ENCODE results near the gene CD302. TPM values are rescaled to one million over a fixed set of nuclear protein-coding genes. Genes with fewer than 3 reads are reported as not detected.

CD302 gene
- total RNA-seq, 2 experiments from 2014 or later: 0.47 to 0.57 TPM

GRCh38 chr2:159811232-159811631 lies 13.2 kb upstream of the CD302 start:
- intact Hi-C loops (cut with DNase I, micrococcal nuclease): no loop called here
- no peaks in the 10 kb centered on the region for H3K4me1 Mint-ChIP-seq
- CTCF ChIA-PET: interaction anchor here (0.7 kb wide), 1 partner anchor 32 kb away, joined by 4 read pairs; no protein-coding TSS in a partner anchor

GRCh38 chr2:159808032-159808425 lies 10.0 kb upstream of the CD302 start:
- peaks cover 46% of the 10 kb centered on the region for H3K36me3 Mint-ChIP-seq (ENCODE audit: low read depth)
- ATAC-seq: no peak

More at GRCh38 chr2:159811232-159811631, 13.2 kb upstream of the CD302 start:
- Mint-ChIP-seq H3K4me3 (no peak overlapping the region), H3K27me3 (no peaks in the 10 kb centered on the region), H3K9me3 (ENCODE audit: low read depth) (no peaks in the 10 kb centered on the region), H3K36me3 (ENCODE audit: low read depth) (peaks cover 61% of the 10 kb centered on the region), H3K27ac (no peak overlapping the region)
- ATAC-seq: no peak
- POLR2A ChIA-PET: no interaction called here
- DNase-seq: no peak

GRCh38 chr2:159807183-159808031 lies 9.4 kb upstream of the CD302 start:
- H3K36me3 Mint-ChIP-seq (ENCODE audit: low read depth): peaks cover 43% of the 10 kb centered on the region
- no peaks in the 10 kb centered on the region for H3K9me3 Mint-ChIP-seq (ENCODE audit: low read depth)
- ChIA-PET POLR2A (no interaction called here), CTCF (interaction anchor here (0.6 to 3.0 kb wide), 12 partner anchors 9 to 379 kb away, joined by 3 to 9 read pairs (median 3); no protein-coding TSS in a partner anchor)
- H3K4me1 Mint-ChIP-seq: peaks cover 4% of the 10 kb centered on the region
- DNase-seq: peak; percentile 41
- H3K4me3 Mint-ChIP-seq: no peak overlapping the region
- ATAC-seq: no peak
- H3K27ac Mint-ChIP-seq: no peak overlapping the region
- no peaks in the 10 kb centered on the region for H3K27me3 Mint-ChIP-seq
- intact Hi-C loops (cut with DNase I, micrococcal nuclease): loop anchor here (5.0 to 10.0 kb wide), 3 partner anchors 160 to 905 kb away; no protein-coding TSS in a partner anchor

More at GRCh38 chr2:159808032-159808425, 10.0 kb upstream of the CD302 start:
- Mint-ChIP-seq H3K9me3 (ENCODE audit: low read depth) (no peaks in the 10 kb centered on the region), H3K27ac (no peak overlapping the region), H3K4me1 (peaks cover 2% of the 10 kb centered on the region), H3K27me3 (no peaks in the 10 kb centered on the region), H3K4me3 (no peak overlapping the region)
- DNase-seq: no peak
- POLR2A ChIA-PET: no interaction called here
- intact Hi-C loops (cut with DNase I, micrococcal nuclease): loop anchor here (5.0 to 10.0 kb wide), 3 partner anchors 159 to 906 kb away; no protein-coding TSS in a partner anchor
- CTCF ChIA-PET: interaction anchor here (0.7 to 3.0 kb wide), 9 partner anchors 12 to 379 kb away, joined by 3 to 9 read pairs (median 3); no protein-coding TSS in a partner anchor

- no peak overlapping the region for H3K27ac Mint-ChIP-seq
- H3K27me3 Mint-ChIP-seq: peaks cover 4% of the 10 kb centered on the region
- DNase-seq (no peak), ATAC-seq (no peak)
- peaks cover 4% of the 10 kb centered on the region for H3K4me1 Mint-ChIP-seq
- ChIA-PET CTCF (interaction anchor here (1.0 to 1.1 kb wide), 2 partner anchors 12 to 24 kb away, joined by 3 read pairs; no protein-coding TSS in a partner anchor), POLR2A (no interaction called here)
- no peak overlapping the region for H3K4me3 Mint-ChIP-seq
- no peaks in the 10 kb centered on the region for H3K9me3 Mint-ChIP-seq (ENCODE audit: low read depth)
- H3K36me3 Mint-ChIP-seq (ENCODE audit: low read depth): peaks cover 33% of the 10 kb centered on the region
- intact Hi-C loops (cut with DNase I, micrococcal nuclease): loop anchor here (5.0 to 10.0 kb wide), 4 partner anchors 117 to 903 kb away; no protein-coding TSS in a partner anchor
Observed at GRCh38 chr2:159804941-159805340, 6.9 kb upstream of the CD302 start.

GRCh38 chr2:159803235-159803962 lies 5.4 kb upstream of the CD302 start:
- ATAC-seq (peak; percentile 82), DNase-seq (no peak)
- CTCF ChIA-PET: interaction anchor here (0.7 kb wide), 1 partner anchor 48 kb away, joined by 6 read pairs; no protein-coding TSS in a partner anchor
- Mint-ChIP-seq H3K9me3 (ENCODE audit: low read depth) (no peaks in the 10 kb centered on the region), H3K36me3 (ENCODE audit: low read depth) (peaks cover 30% of the 10 kb centered on the region), H3K27me3 (peaks cover 19% of the 10 kb centered on the region), H3K27ac (no peak overlapping the region), H3K4me3 (no peak overlapping the region), H3K4me1 (peaks cover 11% of the 10 kb centered on the region)
- POLR2A ChIA-PET: interaction anchor here (0.6 kb wide), 1 partner anchor 82 kb away, joined by 3 read pairs; no protein-coding TSS in a partner anchor
- intact Hi-C loops (cut with DNase I, micrococcal nuclease): loop anchor here in 1 of 2 experiments (5.0 to 10.0 kb wide), 2 partner anchors 119 to 669 kb away; no protein-coding TSS in a partner anchor

- Mint-ChIP-seq H3K36me3 (ENCODE audit: low read depth) (peaks cover 25% of the 10 kb centered on the region), H3K4me1 (peaks cover 14% of the 10 kb centered on the region), H3K27ac (no peak overlapping the region), H3K9me3 (ENCODE audit: low read depth) (no peaks in the 10 kb centered on the region), H3K27me3 (peaks cover 20% of the 10 kb centered on the region), H3K4me3 (no peak overlapping the region)
- POLR2A ChIA-PET: interaction anchor here (0.6 kb wide), 1 partner anchor 81 kb away, joined by 3 read pairs; no protein-coding TSS in a partner anchor
- intact Hi-C loops (cut with DNase I, micrococcal nuclease): loop anchor here in 1 of 2 experiments (5.0 to 10.0 kb wide), 2 partner anchors 120 to 668 kb away; no protein-coding TSS in a partner anchor
- ATAC-seq (no peak), DNase-seq (no peak)
- CTCF ChIA-PET: interaction anchor here (0.7 kb wide), 1 partner anchor 47 kb away, joined by 6 read pairs; no protein-coding TSS in a partner anchor
Observed at GRCh38 chr2:159802673-159803072, 4.7 kb upstream of the CD302 start.

GRCh38 chr2:159799833-159800232 lies 1.8 kb upstream of the CD302 start:
- ChIA-PET CTCF (interaction anchor here (0.6 kb wide), 1 partner anchor 294 kb away, joined by 6 read pairs; no protein-coding TSS in a partner anchor), POLR2A (no interaction called here)
- H3K4me3 Mint-ChIP-seq: no peak overlapping the region
- peaks cover 30% of the 10 kb centered on the region for H3K27me3 Mint-ChIP-seq
- DNase-seq (no peak), ATAC-seq (no peak)
- intact Hi-C loops (cut with DNase I, micrococcal nuclease): loop anchor here in 1 of 2 experiments (5.0 to 10.0 kb wide), 3 partner anchors 122 to 665 kb away; no protein-coding TSS in a partner anchor
- H3K36me3 Mint-ChIP-seq (ENCODE audit: low read depth): peaks cover 9% of the 10 kb centered on the region
- H3K4me1 Mint-ChIP-seq: peaks cover 19% of the 10 kb centered on the region
- H3K27ac Mint-ChIP-seq: no peak overlapping the region
- no peaks in the 10 kb centered on the region for H3K9me3 Mint-ChIP-seq (ENCODE audit: low read depth)

GRCh38 chr2:159798376-159798725 lies 343 bp upstream of the CD302 start:
- intact Hi-C loops (cut with DNase I, micrococcal nuclease): loop anchor here in 1 of 2 experiments (5.0 kb wide), 1 partner anchor 224 kb away; no protein-coding TSS in a partner anchor
- ATAC-seq (no peak), DNase-seq (no peak)
- peaks cover 9% of the 10 kb centered on the region for H3K36me3 Mint-ChIP-seq (ENCODE audit: low read depth)
- no peak overlapping the region for H3K27ac Mint-ChIP-seq
- H3K4me1 Mint-ChIP-seq: peaks cover 17% of the 10 kb centered on the region
- H3K27me3 Mint-ChIP-seq: peaks cover 30% of the 10 kb centered on the region
- POLR2A ChIA-PET: no interaction called here
- H3K9me3 Mint-ChIP-seq (ENCODE audit: low read depth): no peaks in the 10 kb centered on the region
- CTCF ChIA-PET: interaction anchor here (1.0 to 1.2 kb wide), 2 partner anchors 9 to 170 kb away, joined by 3 read pairs; no protein-coding TSS in a partner anchor
- peak overlapping the region; percentile 60 for H3K4me3 Mint-ChIP-seq

- no peak for ATAC-seq
- no peak for DNase-seq
- no peaks in the 10 kb centered on the region for H3K9me3 Mint-ChIP-seq (ENCODE audit: low read depth)
- H3K27me3 Mint-ChIP-seq: peaks cover 30% of the 10 kb centered on the region
- ChIA-PET CTCF (interaction anchor here (0.6 to 1.0 kb wide), 3 partner anchors 41 to 191 kb away, joined by 3 read pairs; no protein-coding TSS in a partner anchor), POLR2A (interaction anchor here (0.8 kb wide), 1 partner anchor 681 kb away, joined by 4 read pairs; no protein-coding TSS in a partner anchor)
- H3K36me3 Mint-ChIP-seq (ENCODE audit: low read depth): peaks cover 9% of the 10 kb centered on the region
- peaks cover 15% of the 10 kb centered on the region for H3K4me1 Mint-ChIP-seq
- H3K27ac Mint-ChIP-seq: no peak overlapping the region
- peak overlapping the region; percentile 60 for H3K4me3 Mint-ChIP-seq
- intact Hi-C loops (cut with DNase I, micrococcal nuclease): loop anchor here in 1 of 2 experiments (5.0 kb wide), 1 partner anchor 225 kb away; no protein-coding TSS in a partner anchor
Observed at GRCh38 chr2:159797225-159797542, 824 bp downstream of the CD302 start.

- H3K4me3 Mint-ChIP-seq: no peak overlapping the region
- peaks cover 15% of the 10 kb centered on the region for H3K4me1 Mint-ChIP-seq
- H3K36me3 Mint-ChIP-seq (ENCODE audit: low read depth): peaks cover 7% of the 10 kb centered on the region
- CTCF ChIA-PET: interaction anchor here (0.6 to 1.4 kb wide), 3 partner anchors 12 to 893 kb away, joined by 3 to 7 read pairs (median 3); no protein-coding TSS in a partner anchor
- POLR2A ChIA-PET: no interaction called here
- no peaks in the 10 kb centered on the region for H3K9me3 Mint-ChIP-seq (ENCODE audit: low read depth)
- peaks cover 27% of the 10 kb centered on the region for H3K27me3 Mint-ChIP-seq
- intact Hi-C loops (cut with DNase I, micrococcal nuclease): loop anchor here in 1 of 2 experiments (5.0 kb wide), 1 partner anchor 226 kb away; no protein-coding TSS in a partner anchor
- ATAC-seq (no peak), DNase-seq (no peak)
- H3K27ac Mint-ChIP-seq: no peak overlapping the region
Observed at GRCh38 chr2:159795841-159796690, 1.9 kb downstream of the CD302 start.
